Measurements from ENCODE around the gene ADAMTSL5.

The ADAMTSL5 gene

GRCh38 chr19:1470055-1470304 is 42.8 kb downstream of the ADAMTSL5 start:
- in situ Hi-C loops (cut with MboI; ENCODE audit: low sequenced_read_pairs), result no loop called here
- no peaks in the 10 kb centered on the region; the same call in 1 of the 2 replicates for H3K36me3 ChIP-seq (replicated peaks)

DNA sequence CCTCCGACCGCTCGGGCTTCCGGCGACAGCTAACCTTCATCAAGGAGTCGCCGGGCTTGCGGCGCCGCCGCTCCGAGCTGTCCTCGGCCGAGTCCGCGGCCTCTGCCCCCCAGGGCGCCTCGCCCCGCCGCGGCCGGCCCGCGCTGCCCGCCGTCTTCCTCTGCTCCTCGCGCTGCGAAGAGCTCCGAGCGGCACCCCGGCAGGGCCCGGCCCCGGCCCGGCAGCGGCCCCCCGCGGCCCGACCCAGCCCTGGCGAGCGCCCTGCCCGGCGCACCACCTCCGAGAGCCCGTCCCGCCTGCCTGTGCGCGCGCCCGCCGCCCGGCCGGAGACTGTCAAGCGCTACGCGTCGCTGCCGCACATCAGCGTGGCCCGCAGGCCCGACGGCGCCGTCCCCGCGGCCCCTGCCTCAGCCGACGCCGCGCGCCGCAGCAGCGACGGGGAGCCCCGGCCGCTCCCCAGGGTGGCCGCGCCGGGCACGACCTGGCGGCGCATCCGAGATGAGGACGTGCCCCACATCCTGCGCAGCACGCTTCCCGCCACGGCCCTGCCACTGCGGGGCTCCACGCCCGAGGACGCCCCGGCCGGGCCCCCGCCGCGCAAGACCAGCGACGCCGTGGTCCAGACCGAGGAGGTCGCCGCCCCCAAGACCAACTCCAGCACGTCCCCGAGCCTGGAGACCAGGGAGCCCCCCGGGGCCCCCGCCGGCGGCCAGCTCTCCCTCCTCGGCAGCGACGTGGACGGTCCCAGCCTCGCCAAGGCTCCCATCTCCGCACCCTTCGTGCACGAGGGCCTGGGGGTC is 43.4 kb downstream of the ADAMTSL5 start:
- peak in 1 of 2 experiments; percentile 57 for DNase-seq (ENCODE audit: low spot score in 2 of 2)
- Histone ChIP-seq H3K9me3 (no peaks in the 10 kb centered on the region), H3K4me3 (peak overlapping the region; percentile 46), H3K27me3 (ENCODE audit: low read depth) (no peaks in the 10 kb centered on the region), H3K36me3 (replicated peaks) (no peaks in the 10 kb centered on the region; the same call in 1 of the 2 replicates), H3K4me1 (peaks cover 10% of the 10 kb centered on the region)
- in situ Hi-C loops (cut with MboI; ENCODE audit: low sequenced_read_pairs), result no loop called here

More at GRCh38 chr19:1470055-1470304, 42.8 kb downstream of the ADAMTSL5 start:
- H3K4me1 ChIP-seq, result peaks cover 10% of the 10 kb centered on the region
- no peak for DNase-seq (ENCODE audit: low spot score in 2 of 2)
- H3K9me3 ChIP-seq, result no peaks in the 10 kb centered on the region
- peak overlapping the region; percentile 46 for H3K4me3 ChIP-seq
- H3K27me3 ChIP-seq (ENCODE audit: low read depth), result no peaks in the 10 kb centered on the region

DNA sequence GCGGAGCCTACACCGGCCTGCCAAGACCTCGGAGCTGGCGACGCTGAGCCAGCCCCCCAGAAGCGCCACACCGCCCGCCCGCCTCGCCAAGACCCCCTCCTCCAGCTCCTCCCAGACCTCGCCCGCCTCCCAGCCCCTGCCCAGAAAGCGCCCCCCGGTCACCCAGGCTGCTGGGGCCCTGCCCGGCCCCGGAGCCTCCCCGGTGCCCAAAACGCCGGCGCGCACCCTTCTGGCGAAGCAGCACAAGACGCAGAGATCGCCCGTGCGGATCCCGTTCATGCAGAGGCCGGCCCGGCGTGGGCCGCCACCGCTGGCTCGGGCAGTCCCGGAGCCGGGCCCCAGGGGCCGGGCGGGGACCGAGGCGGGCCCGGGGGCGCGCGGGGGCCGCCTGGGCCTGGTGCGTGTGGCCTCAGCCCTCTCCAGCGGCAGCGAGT is 44.0 kb downstream of the ADAMTSL5 start:
- in situ Hi-C loops (cut with MboI; ENCODE audit: low sequenced_read_pairs), result no loop called here
- peak overlapping the region; percentile 42 for H3K4me3 ChIP-seq
- H3K9me3 ChIP-seq, result no peaks in the 10 kb centered on the region
- no peaks in the 10 kb centered on the region for H3K36me3 ChIP-seq (replicated peaks)
- H3K4me1 ChIP-seq, result peaks cover 10% of the 10 kb centered on the region
- DNase-seq (ENCODE audit: low spot score in 2 of 2), result peak in 1 of 2 experiments; percentile 72
- no peaks in the 10 kb centered on the region for H3K27me3 ChIP-seq (ENCODE audit: low read depth)

DNA sequence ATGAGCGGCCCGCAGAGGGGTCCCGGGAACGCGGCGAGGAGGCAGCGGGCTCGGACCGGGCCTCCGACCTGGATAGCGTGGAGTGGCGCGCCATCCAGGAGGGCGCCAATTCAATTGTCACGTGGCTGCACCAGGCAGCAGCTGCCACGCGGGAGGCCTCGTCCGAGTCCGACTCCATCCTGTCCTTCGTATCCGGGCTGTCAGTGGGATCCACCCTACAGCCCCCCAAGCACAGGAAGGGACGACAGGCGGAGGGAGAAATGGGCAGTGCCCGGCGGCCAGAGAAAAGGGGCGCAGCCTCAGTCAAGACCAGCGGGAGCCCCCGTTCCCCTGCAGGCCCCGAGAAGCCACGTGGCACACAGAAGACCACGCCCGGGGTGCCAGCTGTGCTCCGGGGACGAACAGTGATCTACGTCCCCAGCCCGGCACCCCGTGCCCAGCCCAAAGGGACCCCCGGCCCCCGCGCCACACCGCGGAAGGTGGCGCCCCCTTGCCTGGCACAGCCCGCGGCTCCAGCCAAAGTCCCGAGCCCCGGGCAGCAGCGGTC is 44.5 kb downstream of the ADAMTSL5 start:
- in situ Hi-C loops (cut with MboI; ENCODE audit: low sequenced_read_pairs), result no loop called here
- Histone ChIP-seq H3K27me3 (ENCODE audit: low read depth) (no peaks in the 10 kb centered on the region), H3K4me1 (peaks cover 10% of the 10 kb centered on the region), H3K9me3 (no peaks in the 10 kb centered on the region), H3K36me3 (replicated peaks) (no peaks in the 10 kb centered on the region), H3K4me3 (peak overlapping the region; percentile 42)
- DNase-seq (ENCODE audit: low spot score in 2 of 2), result no peak

GRCh38 chr19:1467490-1468273 is 45.1 kb downstream of the ADAMTSL5 start:
- Histone ChIP-seq H3K36me3 (replicated peaks) (no peaks in the 10 kb centered on the region), H3K9me3 (no peaks in the 10 kb centered on the region), H3K4me3 (no peak overlapping the region), H3K27me3 (ENCODE audit: low read depth) (no peaks in the 10 kb centered on the region), H3K4me1 (peaks cover 10% of the 10 kb centered on the region)
- in situ Hi-C loops (cut with MboI; ENCODE audit: low sequenced_read_pairs), result no loop called here
- no peak for DNase-seq (ENCODE audit: low spot score in 2 of 2)

DNA sequence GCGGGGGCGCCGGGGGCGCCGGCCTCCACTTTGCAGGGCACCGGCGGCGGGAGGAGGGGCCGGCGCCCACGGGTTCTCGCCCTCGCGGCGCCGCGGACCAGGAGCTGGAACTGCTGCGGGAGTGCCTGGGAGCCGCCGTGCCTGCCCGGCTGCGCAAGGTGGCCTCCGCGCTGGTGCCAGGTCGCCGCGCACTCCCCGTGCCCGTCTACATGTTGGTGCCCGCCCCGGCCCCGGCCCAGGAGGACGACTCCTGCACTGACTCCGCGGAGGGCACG is 45.7 kb downstream of the ADAMTSL5 start:
- Histone ChIP-seq H3K9me3 (no peaks in the 10 kb centered on the region), H3K4me1 (peaks cover 10% of the 10 kb centered on the region), H3K27me3 (ENCODE audit: low read depth) (no peaks in the 10 kb centered on the region), H3K36me3 (replicated peaks) (no peaks in the 10 kb centered on the region), H3K4me3 (no peak overlapping the region)
- in situ Hi-C loops (cut with MboI; ENCODE audit: low sequenced_read_pairs), result no loop called here
- DNase-seq (ENCODE audit: low spot score in 2 of 2), result no peak

DNA sequence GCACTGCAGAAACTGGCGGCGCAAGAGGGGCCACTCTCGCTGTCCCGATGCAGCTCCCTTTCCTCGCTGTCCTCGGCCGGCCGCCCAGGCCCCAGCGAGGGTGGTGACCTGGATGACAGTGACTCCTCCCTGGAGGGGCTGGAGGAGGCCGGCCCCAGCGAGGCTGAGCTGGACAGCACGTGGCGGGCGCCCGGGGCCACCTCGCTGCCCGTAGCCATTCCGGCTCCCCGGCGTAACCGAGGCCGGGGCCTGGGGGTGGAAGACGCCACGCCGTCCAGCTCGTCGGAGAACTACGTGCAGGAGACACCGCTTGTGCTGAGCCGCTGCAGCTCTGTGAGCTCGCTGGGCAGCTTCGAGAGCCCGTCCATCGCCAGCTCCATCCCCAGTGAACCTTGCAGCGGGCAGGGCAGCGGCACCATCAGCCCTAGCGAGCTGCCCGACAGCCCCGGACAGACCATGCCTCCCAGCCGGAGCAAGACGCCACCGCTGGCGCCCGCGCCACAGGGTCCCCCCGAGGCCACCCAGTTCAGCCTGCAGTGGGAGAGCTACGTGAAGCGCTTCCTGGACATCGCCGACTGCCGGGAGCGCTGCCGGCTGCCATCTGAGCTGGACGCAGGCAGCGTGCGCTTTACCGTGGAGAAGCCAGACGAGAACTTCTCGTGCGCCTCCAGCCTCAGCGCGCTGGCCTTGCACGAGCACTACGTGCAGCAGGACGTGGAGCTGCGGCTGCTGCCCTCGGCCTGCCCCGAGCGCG is 46.2 kb downstream of the ADAMTSL5 start:
- no peaks in the 10 kb centered on the region for H3K27me3 ChIP-seq (ENCODE audit: low read depth)
- in situ Hi-C loops (cut with MboI; ENCODE audit: low sequenced_read_pairs), result no loop called here
- no peak overlapping the region for H3K4me3 ChIP-seq
- no peaks in the 10 kb centered on the region for H3K9me3 ChIP-seq
- no peaks in the 10 kb centered on the region for H3K36me3 ChIP-seq (replicated peaks)
- peaks cover 10% of the 10 kb centered on the region for H3K4me1 ChIP-seq
- DNase-seq (ENCODE audit: low spot score in 2 of 2), result no peak

DNA sequence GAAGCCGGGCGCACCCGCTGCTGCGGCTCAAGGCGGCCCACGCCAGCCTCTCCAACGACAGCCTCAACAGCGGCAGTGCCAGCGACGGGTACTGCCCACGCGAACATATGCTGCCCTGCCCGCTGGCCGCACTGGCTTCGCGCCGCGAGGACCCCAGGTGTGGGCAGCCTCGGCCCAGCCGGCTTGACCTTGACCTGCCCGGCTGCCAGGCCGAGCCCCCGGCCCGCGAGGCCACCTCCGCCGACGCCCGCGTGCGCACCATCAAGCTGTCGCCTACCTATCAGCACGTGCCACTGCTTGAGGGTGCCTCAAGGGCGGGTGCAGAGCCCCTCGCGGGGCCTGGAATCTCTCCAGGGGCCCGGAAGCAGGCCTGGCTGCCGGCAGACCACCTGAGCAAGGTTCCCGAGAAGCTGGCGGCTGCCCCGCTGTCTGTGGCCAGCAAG is 46.8 kb downstream of the ADAMTSL5 start:
- Histone ChIP-seq H3K27me3 (ENCODE audit: low read depth) (no peaks in the 10 kb centered on the region), H3K4me3 (no peak overlapping the region)

DNA sequence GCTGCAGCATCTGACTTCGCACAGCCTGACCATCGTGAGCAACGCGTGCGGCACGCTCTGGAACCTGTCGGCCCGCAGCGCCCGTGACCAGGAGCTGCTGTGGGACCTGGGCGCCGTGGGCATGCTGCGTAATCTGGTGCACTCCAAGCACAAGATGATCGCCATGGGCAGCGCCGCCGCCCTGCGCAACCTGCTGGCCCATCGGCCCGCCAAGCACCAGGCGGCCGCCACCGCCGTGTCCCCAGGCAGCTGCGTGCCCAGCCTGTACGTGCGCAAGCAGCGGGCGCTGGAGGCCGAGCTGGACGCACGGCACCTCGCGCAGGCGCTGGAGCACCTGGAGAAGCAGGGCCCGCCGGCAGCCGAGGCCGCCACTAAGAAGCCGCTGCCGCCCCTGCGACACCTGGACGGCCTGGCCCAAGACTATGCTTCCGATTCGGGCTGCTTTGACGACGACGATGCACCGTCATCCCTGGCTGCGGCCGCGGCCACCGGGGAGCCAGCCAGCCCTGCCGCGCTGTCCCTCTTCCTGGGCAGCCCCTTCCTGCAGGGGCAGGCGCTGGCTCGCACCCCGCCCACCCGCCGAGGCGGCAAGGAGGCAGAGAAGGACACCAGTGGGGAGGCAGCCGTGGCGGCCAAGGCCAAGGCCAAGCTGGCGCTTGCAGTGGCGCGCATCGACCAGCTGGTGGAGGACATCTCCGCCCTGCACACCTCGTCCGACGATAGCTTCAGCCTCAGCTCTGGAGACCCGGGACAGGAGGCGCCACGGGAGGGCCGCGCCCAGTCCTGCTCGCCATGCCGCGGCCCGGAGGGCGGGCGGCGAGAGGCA is 47.4 kb downstream of the ADAMTSL5 start:
- no peak overlapping the region for H3K4me3 ChIP-seq
- peaks cover 7% of the 10 kb centered on the region for H3K4me1 ChIP-seq
- no peaks in the 10 kb centered on the region; the same call in 1 of the 2 replicates for H3K36me3 ChIP-seq (replicated peaks)
- H3K27me3 ChIP-seq (ENCODE audit: low read depth), result no peaks in the 10 kb centered on the region
- no peak for DNase-seq (ENCODE audit: low spot score in 2 of 2)
- in situ Hi-C loops (cut with MboI; ENCODE audit: low sequenced_read_pairs), result no loop called here
- H3K9me3 ChIP-seq, result no peaks in the 10 kb centered on the region

More for the DNA sequence above, 46.8 kb downstream of the ADAMTSL5 start:
- H3K9me3 ChIP-seq, result no peaks in the 10 kb centered on the region
- no peaks in the 10 kb centered on the region for H3K36me3 ChIP-seq (replicated peaks)
- in situ Hi-C loops (cut with MboI; ENCODE audit: low sequenced_read_pairs), result no loop called here
- peaks cover 7% of the 10 kb centered on the region for H3K4me1 ChIP-seq
- no peak for DNase-seq (ENCODE audit: low spot score in 2 of 2)

DNA sequence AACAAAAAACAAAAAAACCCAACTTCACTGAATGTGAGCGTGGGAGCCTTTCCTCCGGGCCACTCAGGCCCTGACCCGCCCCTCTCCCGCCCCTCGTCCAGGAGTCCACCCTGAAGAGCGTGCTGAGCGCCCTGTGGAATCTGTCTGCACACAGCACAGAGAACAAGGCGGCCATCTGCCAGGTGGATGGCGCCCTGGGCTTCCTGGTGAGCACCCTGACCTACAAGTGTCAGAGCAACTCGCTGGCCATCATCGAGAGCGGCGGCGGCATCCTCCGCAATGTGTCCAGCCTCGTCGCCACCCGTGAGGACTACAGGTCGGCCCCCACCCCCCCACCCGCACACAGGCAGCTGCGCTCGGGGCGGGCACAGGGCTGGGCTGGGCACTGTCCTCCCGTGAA is 51.0 kb downstream of the ADAMTSL5 start:
- no peaks in the 10 kb centered on the region for H3K27me3 ChIP-seq (ENCODE audit: low read depth)
- no peaks in the 10 kb centered on the region for H3K4me1 ChIP-seq
- no peak overlapping the region for H3K4me3 ChIP-seq
- no peaks in the 10 kb centered on the region; the same call in 1 of the 2 replicates for H3K36me3 ChIP-seq (replicated peaks)
- DNase-seq (ENCODE audit: low spot score in 2 of 2), result no peak
- in situ Hi-C loops (cut with MboI; ENCODE audit: low sequenced_read_pairs), result no loop called here
- H3K9me3 ChIP-seq, result no peaks in the 10 kb centered on the region

DNA sequence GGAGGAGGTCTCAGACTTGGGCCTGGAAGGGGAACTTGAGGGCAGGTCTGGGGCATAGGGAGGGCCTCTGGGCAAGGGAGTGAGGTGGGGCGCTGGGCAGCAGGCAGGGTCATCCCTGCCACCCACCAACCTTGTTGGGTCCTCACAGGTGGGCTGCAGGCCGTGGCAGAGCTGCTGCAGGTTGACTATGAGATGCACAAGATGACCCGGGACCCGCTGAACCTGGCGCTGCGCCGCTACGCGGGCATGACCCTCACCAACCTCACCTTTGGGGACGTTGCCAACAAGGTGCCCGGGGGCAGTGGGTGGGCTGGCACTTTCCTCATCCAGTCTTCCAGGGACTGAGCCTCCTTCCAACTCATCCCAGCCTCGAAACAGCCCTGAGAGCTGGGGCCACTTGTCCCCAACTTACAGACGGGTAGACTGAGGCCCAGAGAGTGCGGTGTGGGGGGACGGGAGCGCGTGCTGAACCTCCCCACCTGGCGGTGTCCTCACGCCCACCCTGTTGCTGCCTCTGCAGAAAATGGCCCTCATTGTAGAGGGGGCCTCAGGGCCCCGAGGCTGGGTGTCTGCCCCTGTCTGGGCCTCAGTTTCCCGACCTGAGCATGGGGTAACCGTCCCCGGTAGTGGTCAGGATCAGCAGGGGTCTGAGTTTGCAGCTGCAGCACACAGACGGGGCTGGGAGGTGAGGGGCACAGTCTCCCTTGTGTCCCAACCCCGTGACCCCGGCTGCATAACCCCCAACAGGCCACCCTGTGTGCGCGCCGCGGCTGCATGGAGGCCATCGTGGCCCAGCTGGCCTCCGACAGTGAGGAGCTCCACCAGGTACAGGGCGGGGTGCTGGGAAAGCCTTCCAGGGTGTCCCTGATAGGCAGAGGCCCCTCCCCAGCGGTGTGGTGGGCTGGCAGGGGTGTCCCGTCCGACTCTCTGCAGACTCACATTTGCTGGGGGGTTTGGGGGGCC is 52.5 kb downstream of the ADAMTSL5 start:
- H3K36me3 ChIP-seq (replicated peaks), result no peaks in the 10 kb centered on the region; the same call in 1 of the 2 replicates
- H3K27me3 ChIP-seq (ENCODE audit: low read depth), result peaks cover under 1% of the 10 kb centered on the region; the same call in 1 of the 2 replicates
- peaks cover 8% of the 10 kb centered on the region for H3K4me1 ChIP-seq
- H3K4me3 ChIP-seq, result no peak overlapping the region
- DNase-seq (ENCODE audit: low spot score in 2 of 2), result no peak
- in situ Hi-C loops (cut with MboI; ENCODE audit: low sequenced_read_pairs), result no loop called here
- H3K9me3 ChIP-seq, result no peaks in the 10 kb centered on the region

DNA sequence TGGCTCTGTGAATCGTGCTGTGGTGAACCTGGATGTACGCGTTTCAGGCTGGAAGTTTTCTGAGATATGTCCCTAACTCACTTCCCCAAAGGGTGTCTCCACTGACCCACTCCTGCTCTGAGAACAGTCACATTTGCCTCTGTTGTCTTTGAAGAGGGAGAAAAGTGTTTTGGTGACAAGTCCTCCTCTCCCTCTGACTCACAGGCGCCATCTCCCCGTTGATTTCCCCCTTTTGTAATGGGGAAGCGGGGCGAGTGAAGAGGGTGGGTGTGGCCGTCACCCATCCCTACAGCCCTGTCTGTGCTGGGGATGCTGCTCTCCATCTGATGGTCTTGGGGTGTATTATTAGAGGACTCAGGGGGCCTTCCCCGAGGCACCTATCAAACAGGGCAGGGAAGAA is 53.3 kb downstream of the ADAMTSL5 start:
- Histone ChIP-seq H3K27me3 (ENCODE audit: low read depth) (peaks cover 6% of the 10 kb centered on the region; the same call in 1 of the 2 replicates), H3K9me3 (no peaks in the 10 kb centered on the region), H3K4me3 (no peak overlapping the region), H3K36me3 (replicated peaks) (no peaks in the 10 kb centered on the region; the same call in 1 of the 2 replicates), H3K4me1 (peaks cover 12% of the 10 kb centered on the region)
- in situ Hi-C loops (cut with MboI; ENCODE audit: low sequenced_read_pairs), result no loop called here
- no peak for DNase-seq (ENCODE audit: low spot score in 2 of 2)

Data from HAP-1 (cell line).